T47D (cell line): Measurements from ENCODE around the gene CCSER2.
"Not testable (repeated sequence)": the region's sequence is repeated elsewhere in the genome, so short reads cannot be mapped to it uniquely, and the experiment has no call there.

ENCODE experiments used
- DNase-seq, 2 experiments: peaks; one replicate each; pipeline versions ENCODE4 v3.0.0 to v3.0.0-alpha.2; 2011 to 2012; ENCODE audit warnings: low read depth in 1 of 2, low spot score in 1 of 2
- JUND ChIP-seq: IDR thresholded peaks from 2 replicates; pipeline ENCODE4 v1.6.1; 2012; ENCODE audit warnings: low read depth
- in situ Hi-C: cut with HindIII; loops from 2 replicates; pipeline ENCODE4 v1.10.0; 2016; ENCODE audit warnings: low sequenced_read_pairs, low pct_unique_long_range_greater_than_20kb

CCSER2 gene

GRCh38 chr10:84511106-84511505 is 182.7 kb downstream of the CCSER2 start:
- DNase-seq: no peak
- in situ Hi-C loops: no loop called here
- TF ChIP-seq JUND: no peak

GRCh38 chr10:84511709-84512285 is 183.4 kb downstream of the CCSER2 start:
- no peak for TF ChIP-seq JUND
- no peak for DNase-seq
- in situ Hi-C loops: no loop called here

- TF ChIP-seq JUND: no peak
- in situ Hi-C loops: no loop called here
- no peak for DNase-seq
Observed at GRCh38 chr10:84517554-84517953, 189.2 kb downstream of the CCSER2 start.

GRCh38 chr10:84519235-84519634 is 190.8 kb downstream of the CCSER2 start:
- in situ Hi-C loops: no loop called here
- no peak for DNase-seq
- TF ChIP-seq JUND: no peak

GRCh38 chr10:84521013-84521412 is 192.6 kb downstream of the CCSER2 start:
- TF ChIP-seq JUND: no peak
- no peak for DNase-seq
- in situ Hi-C loops: no loop called here

GRCh38 chr10:84521468-84521867 is 193.1 kb downstream of the CCSER2 start:
- DNase-seq: no peak
- in situ Hi-C loops: no loop called here
- TF ChIP-seq JUND: no peak

GRCh38 chr10:84522612-84523462 is 194.4 kb downstream of the CCSER2 start:
- no peak for DNase-seq
- no peak for TF ChIP-seq JUND
- in situ Hi-C loops: no loop called here

- peak in 1 of 2 experiments; percentile 27 for DNase-seq
- TF ChIP-seq JUND: no peak
- in situ Hi-C loops: no loop called here
Observed at GRCh38 chr10:84523526-84523925, 195.1 kb downstream of the CCSER2 start.

GRCh38 chr10:84524435-84524834 is 196.0 kb downstream of the CCSER2 start:
- in situ Hi-C loops: no loop called here
- TF ChIP-seq JUND: no peak

GRCh38 chr10:84525120-84525806 is 196.9 kb downstream of the CCSER2 start:
- in situ Hi-C loops: no loop called here
- no peak for TF ChIP-seq JUND
- no peak for DNase-seq

More at GRCh38 chr10:84524435-84524834, 196.0 kb downstream of the CCSER2 start:
- no peak for DNase-seq

- DNase-seq, in situ Hi-C loops: not testable (repeated sequence)
Observed at GRCh38 chr10:84525807-84526182, 197.4 kb downstream of the CCSER2 start.

- DNase-seq: peak in 1 of 2 experiments; percentile 81
- TF ChIP-seq JUND: peak; percentile 49; the same call in 1 of the 2 replicates
- in situ Hi-C loops: not testable (repeated sequence)
Observed at GRCh38 chr10:84527386-84527785, 199.0 kb downstream of the CCSER2 start.

- in situ Hi-C loops: not testable (repeated sequence)
Observed at GRCh38 chr10:84528526-84528925, 200.1 kb downstream of the CCSER2 start.

More at GRCh38 chr10:84528526-84528925, 200.1 kb downstream of the CCSER2 start:
- DNase-seq: not testable (repeated sequence)
